ENCODE results near the gene MMEL1. TPM values are rescaled to one million over a fixed set of nuclear protein-coding genes. Genes with fewer than 3 reads are reported as not detected.
A peak's percentile ranks its signal among the peaks of the same experiment; 100 is the strongest.

MMEL1 gene
- polyA plus RNA-seq, 1 of the 3 experiments (the other 2 are of a cell fraction), result 0.16 TPM

DNA sequence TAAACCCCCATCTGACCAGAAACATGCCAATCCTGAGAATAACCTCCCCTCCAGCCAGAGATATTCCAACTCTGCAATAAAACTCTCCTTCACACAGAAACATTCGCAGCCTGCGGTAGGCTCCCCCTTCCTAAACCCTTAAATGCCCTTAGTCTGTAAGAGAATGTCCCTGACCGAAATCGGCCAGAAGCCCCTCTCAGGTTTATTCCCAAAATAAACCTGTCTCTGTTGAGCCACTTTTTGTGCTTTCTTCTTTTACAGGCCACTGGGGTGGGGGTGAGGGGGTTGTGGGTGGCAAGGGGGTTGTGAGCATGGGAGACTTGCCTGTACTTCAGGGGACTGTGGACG lies 41.6 kb downstream of the MMEL1 start:
- Histone ChIP-seq H3K9ac (no peak overlapping the region), H2AFZ (ENCODE audit: low read depth) (no peak overlapping the region), H3K9me2 (no peaks in the 10 kb centered on the region), H3F3A (replicated peaks; ENCODE audit: insufficient read depth) (no peaks in the 10 kb centered on the region), H3K79me2 (ENCODE audit: insufficient read depth) (no peaks in the 10 kb centered on the region; the same call in 1 of the 2 replicates), H3K27me3 (ENCODE audit: insufficient read depth) (no peaks in the 10 kb centered on the region), H3K4me2 (no peak overlapping the region), H3K27ac (ENCODE audit: low read depth in 2 of 2, low read length in 1 of 2) (no peak overlapping the region), H3K4me3 (ENCODE audit: low read depth in 2 of 2, low read length in 1 of 2) (no peak overlapping the region), H3K4me1 (ENCODE audit: control insufficient read depth in 1 of 2, insufficient read depth in 2 of 2, low read depth in 1 of 2, low read length in 1 of 2) (peaks cover 0 to 23% of the 10 kb centered on the region in 2 experiments; a peak in 2 of 4 replicates), H3K36me3 (replicated peaks in 1 of 2; ENCODE audit: control insufficient read depth in 1 of 2, insufficient read depth in 2 of 2, low read length in 1 of 2) (peaks cover 0 to 5% of the 10 kb centered on the region in 2 experiments), H3K9me3 (no peaks in the 10 kb centered on the region), H4K20me1 (ENCODE audit: insufficient read depth) (no peaks in the 10 kb centered on the region)
- POLR2A ChIA-PET, result no interaction called here
- no peak for TF ChIP-seq TEAD4 (IDR thresholded peaks at IDR 0.05; ENCODE audit: borderline replicate concordance, insufficient read depth)
- 85% methylated on average over 5 of the region's 5 CpGs for WGBS (ENCODE audit: low lambda C conversion rate)
- CTCF ChIA-PET, result no interaction called here
- no peak for DNase-seq

DNA sequence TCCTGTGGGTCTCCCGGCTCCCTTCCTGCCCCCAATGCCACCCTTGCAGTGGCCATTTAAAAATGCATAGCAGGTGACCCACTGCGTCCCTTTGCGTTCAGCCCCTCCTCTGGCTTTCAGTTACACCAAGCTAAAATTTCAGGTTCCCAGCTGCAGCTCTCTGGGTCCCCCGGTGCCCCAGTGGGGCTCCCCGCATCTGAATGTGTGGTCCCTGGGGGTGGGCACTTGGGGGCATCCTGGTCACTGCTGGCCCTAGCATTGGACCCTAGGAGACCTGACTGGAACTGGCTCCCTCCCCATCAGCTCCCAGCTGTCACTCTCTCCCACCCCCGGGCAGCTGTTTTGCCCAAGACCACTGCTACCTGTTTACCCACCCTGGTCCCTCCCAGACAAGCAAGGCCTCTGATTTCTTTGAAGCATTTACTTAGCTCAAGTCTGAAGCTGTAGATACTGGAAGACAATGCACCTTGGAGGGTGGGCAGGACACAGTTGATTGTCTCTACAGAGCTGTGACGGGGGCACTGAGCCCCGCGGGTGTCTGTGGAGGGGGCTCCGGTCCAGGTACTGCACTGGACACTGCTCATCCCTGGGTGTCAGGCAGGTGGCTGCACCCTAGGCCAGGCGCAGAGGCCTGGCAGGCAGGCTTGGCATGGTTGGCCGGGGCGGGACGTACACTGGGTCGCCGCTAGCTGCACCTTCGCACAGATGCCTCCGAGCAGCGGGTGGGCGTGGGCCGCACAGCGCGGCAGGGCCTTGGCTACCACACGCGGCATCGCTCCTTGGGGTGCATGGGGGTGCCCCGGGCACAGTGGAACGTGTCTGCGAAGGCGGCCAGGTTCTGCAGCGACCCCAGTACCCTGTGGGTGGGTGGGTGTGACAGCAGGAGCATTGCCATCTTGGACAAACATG lies 42.3 kb downstream of the MMEL1 start:
- H3K9me2 ChIP-seq, result no peaks in the 10 kb centered on the region
- no peaks in the 10 kb centered on the region for H4K20me1 ChIP-seq (ENCODE audit: insufficient read depth)
- no peak overlapping the region for H3K9ac ChIP-seq
- H2AFZ ChIP-seq (ENCODE audit: low read depth), result no peak overlapping the region
- CTCF ChIA-PET, result no interaction called here
- no peaks in the 10 kb centered on the region for H3K27me3 ChIP-seq (ENCODE audit: insufficient read depth)
- peaks cover 3% of the 10 kb centered on the region; the same call in 1 of the 2 replicates for H3K79me2 ChIP-seq (ENCODE audit: insufficient read depth)
- peaks cover 0 to 5% of the 10 kb centered on the region in 2 experiments for H3K36me3 ChIP-seq (replicated peaks in 1 of 2; ENCODE audit: control insufficient read depth in 1 of 2, insufficient read depth in 2 of 2, low read length in 1 of 2)
- H3F3A ChIP-seq (replicated peaks; ENCODE audit: insufficient read depth), result no peaks in the 10 kb centered on the region
- no peak overlapping the region for H3K4me2 ChIP-seq
- WGBS (ENCODE audit: low lambda C conversion rate), result 81% methylated on average over 8 of the region's 31 CpGs
- no peak overlapping the region for H3K27ac ChIP-seq (ENCODE audit: low read depth in 2 of 2, low read length in 1 of 2)
- POLR2A ChIA-PET, result no interaction called here
- TF ChIP-seq SMC3 (IDR thresholded peaks at IDR 0.05; ENCODE audit: low read depth, low read length) (no peak), RXRA (IDR thresholded peaks at IDR 0.05; ENCODE audit: borderline replicate concordance, low read depth) (no peak), JUND (IDR thresholded peaks at IDR 0.05) (no peak), FOXJ3 (CRISPR knock-in tag; IDR thresholded peaks at IDR 0.05) (no peak), CHD2 (IDR thresholded peaks at IDR 0.05; ENCODE audit: low read length, partially characterized antibody) (no peak), TEAD4 (IDR thresholded peaks at IDR 0.05; ENCODE audit: borderline replicate concordance, insufficient read depth) (no peak), TAF1 (IDR thresholded peaks at IDR 0.05; ENCODE audit: borderline replicate concordance, low read depth, low read length) (no peak), FOXM1 (IDR thresholded peaks at IDR 0.05; ENCODE audit: low read depth) (no peak), GABPA (IDR thresholded peaks at IDR 0.05; ENCODE audit: low read depth) (no peak), TCF12 (IDR thresholded peaks at IDR 0.05) (no peak)
- TF ChIP-seq, protein P1, sequence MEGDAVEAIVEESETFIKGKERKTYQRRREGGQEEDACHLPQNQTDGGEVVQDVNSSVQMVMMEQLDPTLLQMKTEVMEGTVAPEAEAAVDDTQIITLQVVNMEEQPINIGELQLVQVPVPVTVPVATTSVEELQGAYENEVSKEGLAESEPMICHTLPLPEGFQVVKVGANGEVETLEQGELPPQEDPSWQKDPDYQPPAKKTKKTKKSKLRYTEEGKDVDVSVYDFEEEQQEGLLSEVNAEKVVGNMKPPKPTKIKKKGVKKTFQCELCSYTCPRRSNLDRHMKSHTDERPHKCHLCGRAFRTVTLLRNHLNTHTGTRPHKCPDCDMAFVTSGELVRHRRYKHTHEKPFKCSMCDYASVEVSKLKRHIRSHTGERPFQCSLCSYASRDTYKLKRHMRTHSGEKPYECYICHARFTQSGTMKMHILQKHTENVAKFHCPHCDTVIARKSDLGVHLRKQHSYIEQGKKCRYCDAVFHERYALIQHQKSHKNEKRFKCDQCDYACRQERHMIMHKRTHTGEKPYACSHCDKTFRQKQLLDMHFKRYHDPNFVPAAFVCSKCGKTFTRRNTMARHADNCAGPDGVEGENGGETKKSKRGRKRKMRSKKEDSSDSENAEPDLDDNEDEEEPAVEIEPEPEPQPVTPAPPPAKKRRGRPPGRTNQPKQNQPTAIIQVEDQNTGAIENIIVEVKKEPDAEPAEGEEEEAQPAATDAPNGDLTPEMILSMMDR (IDR thresholded peaks at IDR 0.05), result no peak
- TF ChIP-seq, protein P2, sequence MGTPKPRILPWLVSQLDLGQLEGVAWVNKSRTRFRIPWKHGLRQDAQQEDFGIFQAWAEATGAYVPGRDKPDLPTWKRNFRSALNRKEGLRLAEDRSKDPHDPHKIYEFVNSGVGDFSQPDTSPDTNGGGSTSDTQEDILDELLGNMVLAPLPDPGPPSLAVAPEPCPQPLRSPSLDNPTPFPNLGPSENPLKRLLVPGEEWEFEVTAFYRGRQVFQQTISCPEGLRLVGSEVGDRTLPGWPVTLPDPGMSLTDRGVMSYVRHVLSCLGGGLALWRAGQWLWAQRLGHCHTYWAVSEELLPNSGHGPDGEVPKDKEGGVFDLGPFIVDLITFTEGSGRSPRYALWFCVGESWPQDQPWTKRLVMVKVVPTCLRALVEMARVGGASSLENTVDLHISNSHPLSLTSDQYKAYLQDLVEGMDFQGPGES (IDR thresholded peaks at IDR 0.05; ENCODE audit: low read depth, low read length), result no peak
- TF ChIP-seq, protein P3, sequence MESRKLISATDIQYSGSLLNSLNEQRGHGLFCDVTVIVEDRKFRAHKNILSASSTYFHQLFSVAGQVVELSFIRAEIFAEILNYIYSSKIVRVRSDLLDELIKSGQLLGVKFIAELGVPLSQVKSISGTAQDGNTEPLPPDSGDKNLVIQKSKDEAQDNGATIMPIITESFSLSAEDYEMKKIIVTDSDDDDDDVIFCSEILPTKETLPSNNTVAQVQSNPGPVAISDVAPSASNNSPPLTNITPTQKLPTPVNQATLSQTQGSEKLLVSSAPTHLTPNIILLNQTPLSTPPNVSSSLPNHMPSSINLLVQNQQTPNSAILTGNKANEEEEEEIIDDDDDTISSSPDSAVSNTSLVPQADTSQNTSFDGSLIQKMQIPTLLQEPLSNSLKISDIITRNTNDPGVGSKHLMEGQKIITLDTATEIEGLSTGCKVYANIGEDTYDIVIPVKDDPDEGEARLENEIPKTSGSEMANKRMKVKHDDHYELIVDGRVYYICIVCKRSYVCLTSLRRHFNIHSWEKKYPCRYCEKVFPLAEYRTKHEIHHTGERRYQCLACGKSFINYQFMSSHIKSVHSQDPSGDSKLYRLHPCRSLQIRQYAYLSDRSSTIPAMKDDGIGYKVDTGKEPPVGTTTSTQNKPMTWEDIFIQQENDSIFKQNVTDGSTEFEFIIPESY (IDR thresholded peaks at IDR 0.05; ENCODE audit: borderline replicate concordance, low read depth), result no peak
- TF ChIP-seq, protein P4, sequence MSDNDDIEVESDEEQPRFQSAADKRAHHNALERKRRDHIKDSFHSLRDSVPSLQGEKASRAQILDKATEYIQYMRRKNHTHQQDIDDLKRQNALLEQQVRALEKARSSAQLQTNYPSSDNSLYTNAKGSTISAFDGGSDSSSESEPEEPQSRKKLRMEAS (IDR thresholded peaks at IDR 0.05; ENCODE audit: low read depth), result no peak
- TF ChIP-seq, protein P5, sequence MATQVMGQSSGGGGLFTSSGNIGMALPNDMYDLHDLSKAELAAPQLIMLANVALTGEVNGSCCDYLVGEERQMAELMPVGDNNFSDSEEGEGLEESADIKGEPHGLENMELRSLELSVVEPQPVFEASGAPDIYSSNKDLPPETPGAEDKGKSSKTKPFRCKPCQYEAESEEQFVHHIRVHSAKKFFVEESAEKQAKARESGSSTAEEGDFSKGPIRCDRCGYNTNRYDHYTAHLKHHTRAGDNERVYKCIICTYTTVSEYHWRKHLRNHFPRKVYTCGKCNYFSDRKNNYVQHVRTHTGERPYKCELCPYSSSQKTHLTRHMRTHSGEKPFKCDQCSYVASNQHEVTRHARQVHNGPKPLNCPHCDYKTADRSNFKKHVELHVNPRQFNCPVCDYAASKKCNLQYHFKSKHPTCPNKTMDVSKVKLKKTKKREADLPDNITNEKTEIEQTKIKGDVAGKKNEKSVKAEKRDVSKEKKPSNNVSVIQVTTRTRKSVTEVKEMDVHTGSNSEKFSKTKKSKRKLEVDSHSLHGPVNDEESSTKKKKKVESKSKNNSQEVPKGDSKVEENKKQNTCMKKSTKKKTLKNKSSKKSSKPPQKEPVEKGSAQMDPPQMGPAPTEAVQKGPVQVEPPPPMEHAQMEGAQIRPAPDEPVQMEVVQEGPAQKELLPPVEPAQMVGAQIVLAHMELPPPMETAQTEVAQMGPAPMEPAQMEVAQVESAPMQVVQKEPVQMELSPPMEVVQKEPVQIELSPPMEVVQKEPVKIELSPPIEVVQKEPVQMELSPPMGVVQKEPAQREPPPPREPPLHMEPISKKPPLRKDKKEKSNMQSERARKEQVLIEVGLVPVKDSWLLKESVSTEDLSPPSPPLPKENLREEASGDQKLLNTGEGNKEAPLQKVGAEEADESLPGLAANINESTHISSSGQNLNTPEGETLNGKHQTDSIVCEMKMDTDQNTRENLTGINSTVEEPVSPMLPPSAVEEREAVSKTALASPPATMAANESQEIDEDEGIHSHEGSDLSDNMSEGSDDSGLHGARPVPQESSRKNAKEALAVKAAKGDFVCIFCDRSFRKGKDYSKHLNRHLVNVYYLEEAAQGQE (IDR thresholded peaks at IDR 0.05; ENCODE audit: low read depth, low read length), result no peak
- TF ChIP-seq, protein P6, sequence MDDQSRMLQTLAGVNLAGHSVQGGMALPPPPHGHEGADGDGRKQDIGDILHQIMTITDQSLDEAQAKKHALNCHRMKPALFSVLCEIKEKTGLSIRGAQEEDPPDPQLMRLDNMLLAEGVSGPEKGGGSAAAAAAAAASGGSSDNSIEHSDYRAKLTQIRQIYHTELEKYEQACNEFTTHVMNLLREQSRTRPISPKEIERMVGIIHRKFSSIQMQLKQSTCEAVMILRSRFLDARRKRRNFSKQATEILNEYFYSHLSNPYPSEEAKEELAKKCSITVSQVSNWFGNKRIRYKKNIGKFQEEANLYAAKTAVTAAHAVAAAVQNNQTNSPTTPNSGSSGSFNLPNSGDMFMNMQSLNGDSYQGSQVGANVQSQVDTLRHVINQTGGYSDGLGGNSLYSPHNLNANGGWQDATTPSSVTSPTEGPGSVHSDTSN (IDR thresholded peaks at IDR 0.05), result no peak
- peak; percentile 15 for DNase-seq
- no peak overlapping the region for H3K4me3 ChIP-seq (ENCODE audit: low read depth in 2 of 2, low read length in 1 of 2)
- H3K4me1 ChIP-seq (ENCODE audit: control insufficient read depth in 1 of 2, insufficient read depth in 2 of 2, low read depth in 1 of 2, low read length in 1 of 2), result peaks cover 0 to 23% of the 10 kb centered on the region in 2 experiments; a peak in 2 of 4 replicates
- no peaks in the 10 kb centered on the region for H3K9me3 ChIP-seq
